CD1c-positive myeloid dendritic cell (primary cell): Measurements from ENCODE around the gene TMEM255B.
"Not testable (repeated sequence)": the region's sequence is repeated elsewhere in the genome, so short reads cannot be mapped to it uniquely, and the experiment has no call there.

Source experiments
- DNase-seq: peaks from one replicate; pipeline ENCODE4 v3.0.0-alpha.2; 2016; ENCODE audit errors: extremely low spot score

TMEM255B gene

DNA sequence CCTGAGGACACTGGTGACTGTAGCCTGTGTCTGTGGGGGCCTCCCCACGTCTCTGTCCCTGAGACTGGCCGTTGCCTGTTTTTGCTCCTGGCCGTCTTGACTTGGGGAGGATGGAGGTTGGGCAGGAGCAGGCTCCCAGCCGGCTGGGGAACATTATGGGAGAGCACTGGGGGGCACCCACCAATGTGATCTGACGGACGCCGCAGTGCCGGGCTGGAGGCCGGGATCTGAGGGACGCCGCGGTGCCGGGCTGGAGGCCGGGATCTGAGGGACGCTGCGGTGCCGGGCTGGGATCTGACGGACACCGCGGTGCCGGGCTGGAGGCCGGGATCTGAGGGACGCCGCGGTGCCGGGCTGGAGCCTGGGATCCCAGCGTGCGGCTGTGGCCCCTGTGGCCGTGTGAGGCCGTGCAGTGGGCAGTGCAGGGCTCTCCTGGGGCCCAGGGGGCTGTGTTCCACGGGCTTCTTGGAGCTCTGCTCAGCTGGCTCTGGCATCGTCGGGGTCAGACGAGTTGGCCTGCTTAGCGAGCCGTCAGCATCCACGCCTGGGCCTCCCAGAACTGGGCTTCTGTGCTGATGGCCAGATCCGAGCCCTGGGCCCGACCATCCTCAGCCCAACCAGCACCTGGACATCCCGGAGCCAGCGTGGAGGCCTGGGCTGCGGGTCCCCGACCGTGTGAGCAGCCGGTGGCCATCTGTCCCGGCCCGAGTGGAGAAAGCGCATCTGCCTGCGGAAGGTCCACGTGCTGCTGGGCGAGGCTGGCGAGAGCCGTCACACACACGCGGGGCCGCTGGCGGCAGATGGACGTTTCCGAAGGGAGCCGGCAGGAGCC is 59.0 kb downstream of the TMEM255B start:
- no peak for DNase-seq

DNA sequence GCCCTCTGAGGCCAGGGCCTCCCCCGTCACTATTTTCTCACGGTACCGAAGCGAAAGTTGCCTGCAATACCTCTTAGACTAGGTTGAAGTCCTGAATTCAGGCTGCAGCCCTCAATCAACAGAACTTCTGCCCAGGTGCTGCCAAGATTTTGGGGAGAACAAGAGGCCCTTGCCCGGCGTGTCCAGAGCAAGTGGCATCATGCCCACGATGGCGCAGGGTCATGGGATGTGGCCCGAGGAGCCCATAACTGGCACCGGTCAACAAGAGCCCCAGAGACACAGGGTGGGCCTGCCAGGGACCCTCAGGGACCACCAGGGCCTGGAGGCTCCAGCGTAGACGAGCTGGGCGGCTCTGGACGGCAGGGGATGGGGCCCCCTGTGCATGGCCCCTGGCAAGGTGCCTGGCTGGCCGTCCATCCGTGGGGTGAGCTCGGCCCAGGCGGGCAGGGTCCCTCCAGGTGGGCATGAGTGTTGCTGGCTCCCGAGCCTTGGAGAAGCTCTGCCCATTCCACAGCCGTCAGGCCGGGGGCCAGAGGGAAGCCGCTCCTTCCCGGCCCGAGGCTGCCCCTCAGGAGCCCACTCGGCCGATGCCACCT is 59.8 kb downstream of the TMEM255B start:
- DNase-seq = no peak

DNA sequence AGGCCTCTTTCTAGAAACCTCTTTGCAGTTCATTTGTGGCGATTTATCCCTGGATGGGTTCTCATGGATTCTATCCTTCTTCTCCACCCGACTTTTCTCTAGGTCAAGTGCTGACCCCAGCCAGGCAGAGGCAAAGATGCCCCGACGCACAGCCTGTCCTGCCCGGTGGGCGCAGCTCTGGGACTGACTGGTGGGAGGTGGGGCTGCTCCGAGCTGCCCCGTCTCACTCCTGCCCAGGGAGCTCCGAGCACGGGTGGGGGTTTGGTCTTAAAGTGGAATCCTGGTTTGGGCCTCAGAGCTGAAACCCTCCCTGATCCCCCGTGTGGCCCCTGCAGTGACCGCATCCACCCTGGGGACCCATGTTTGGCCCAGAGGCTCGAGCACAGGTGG is 60.3 kb downstream of the TMEM255B start:
- DNase-seq = no peak

GRCh38 chr13:113819731-113820715 is 61.0 kb downstream of the TMEM255B start:
- DNase-seq = no peak

GRCh38 chr13:113820813-113821651 is 62.0 kb downstream of the TMEM255B start:
- no peak for DNase-seq

DNA sequence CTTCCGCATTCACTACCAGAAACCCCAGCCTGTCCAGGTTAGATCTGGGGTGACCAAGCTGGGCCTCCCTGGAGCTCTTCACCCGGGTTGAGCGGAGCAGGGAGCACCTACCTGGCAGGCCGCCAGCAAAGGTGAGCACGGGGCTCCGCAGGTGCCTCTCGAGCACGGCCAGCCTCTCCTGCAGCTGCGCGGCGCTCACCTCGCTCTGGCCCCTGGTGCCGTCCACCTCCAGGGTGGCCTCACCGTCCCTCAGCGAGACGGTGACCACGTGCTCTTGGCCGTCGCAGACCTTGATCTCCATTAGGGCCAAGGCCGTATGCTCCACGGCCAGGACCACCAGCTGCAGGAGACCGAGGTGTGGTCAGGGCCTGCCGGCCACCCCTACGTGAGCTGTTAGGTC is 62.8 kb downstream of the TMEM255B start:
- no peak for DNase-seq

GRCh38 chr13:113822266-113822665 is 63.2 kb downstream of the TMEM255B start:
- no peak for DNase-seq

DNA sequence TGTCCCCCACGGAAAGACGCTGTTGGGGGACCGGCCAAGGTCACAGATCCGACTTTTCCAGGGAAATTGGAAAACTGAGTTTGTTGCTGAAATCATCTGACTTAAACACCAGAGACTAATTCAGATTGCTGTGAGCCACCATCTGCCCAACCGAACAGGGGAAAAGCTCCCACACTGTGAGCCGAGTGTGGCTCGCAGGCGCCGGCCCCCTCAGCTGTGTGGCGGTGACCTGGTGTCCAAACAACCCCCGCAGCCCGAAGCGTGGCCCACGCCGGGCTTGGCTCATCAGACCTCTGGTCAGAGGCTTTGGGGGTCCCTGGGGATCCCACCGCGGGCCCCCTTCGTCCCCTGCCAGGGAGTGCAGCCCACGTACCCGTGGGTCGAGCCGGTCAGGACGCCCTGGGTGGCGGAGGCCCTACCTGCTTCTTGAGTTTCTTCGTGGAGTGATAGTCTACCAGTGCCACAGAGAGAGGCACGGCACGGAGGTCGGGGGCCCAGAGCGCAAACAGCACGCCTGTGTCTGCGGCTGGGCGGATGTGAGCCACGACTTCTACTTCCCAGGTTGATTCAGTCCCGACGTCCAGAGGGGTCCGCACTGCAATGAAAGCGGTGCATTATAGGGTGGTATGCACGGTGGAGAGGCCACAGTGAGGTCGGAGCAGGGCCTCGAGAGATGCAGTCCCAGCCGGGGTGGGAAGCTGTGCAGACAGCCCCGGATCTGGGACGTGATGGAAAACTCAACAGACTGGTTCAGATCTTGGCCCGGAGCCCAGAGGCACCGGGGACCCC is 64.1 kb downstream of the TMEM255B start:
- DNase-seq = no peak

DNA sequence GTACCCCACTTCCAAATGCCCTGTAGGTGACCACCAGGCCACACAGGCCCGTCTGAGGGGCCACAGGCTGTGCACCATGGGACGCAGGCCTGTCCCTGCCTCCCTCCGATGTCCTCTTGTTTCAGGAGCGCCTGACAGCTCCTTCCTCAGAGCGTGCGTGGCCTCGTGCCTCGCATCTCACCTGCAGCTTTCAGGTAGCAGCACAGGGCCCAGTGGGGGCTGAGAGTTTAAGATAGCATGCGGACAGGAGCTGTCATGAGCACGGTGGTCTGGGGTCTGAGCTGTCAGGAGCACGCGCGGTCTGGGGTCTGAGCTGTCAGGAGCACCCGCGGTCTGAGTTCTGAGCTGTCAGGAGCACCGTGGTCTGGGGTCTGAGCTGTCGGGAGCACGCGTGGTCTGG is 64.7 kb downstream of the TMEM255B start:
- no peak for DNase-seq

DNA sequence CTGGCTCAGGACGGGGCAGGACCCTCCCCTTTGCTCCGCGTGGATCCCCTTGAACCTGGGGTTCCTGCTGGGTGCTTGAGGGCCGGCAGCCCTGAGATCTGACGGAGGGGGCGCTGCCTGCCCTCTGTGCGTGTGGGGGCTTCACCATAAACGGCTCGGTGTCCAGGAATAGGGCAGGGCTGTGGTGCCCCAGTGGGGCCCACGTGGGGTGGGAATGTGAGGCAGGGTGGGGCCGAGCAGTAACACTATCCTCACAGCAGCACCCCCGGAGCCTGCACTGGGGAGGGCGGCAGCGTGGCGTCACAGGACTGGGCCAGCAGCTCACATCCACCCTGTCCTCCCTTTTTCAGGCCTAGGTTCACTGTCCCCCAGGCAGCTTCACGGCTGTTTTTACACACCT is 66.8 kb downstream of the TMEM255B start:
- DNase-seq = no peak

DNA sequence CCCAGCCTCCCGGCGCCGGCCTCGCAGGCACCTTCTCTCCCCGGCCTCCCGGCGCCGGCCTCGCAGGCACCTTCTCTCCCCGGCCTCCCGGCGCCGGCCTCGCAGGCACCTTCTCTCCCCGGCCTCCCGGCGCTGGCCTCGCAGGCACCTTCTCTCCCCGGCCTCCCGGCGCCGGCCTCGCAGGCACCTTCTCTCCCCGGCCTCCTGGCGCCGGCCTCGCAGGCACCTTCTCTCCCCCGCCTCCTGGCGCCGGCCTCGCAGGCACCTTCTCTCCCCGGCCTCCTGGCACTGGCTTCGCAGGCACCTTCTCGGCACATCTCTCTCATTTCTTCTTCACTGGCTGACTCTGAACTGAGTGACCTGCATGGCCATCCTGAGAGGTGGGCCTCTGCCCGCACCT is 67.4 kb downstream of the TMEM255B start:
- DNase-seq = not testable (repeated sequence)

- DNase-seq = no peak
Measured at GRCh38 chr13:113827021-113827420, 68.0 kb downstream of the TMEM255B start.

GRCh38 chr13:113828282-113828825 is 69.3 kb downstream of the TMEM255B start:
- no peak for DNase-seq

GRCh38 chr13:113830426-113830950 is 71.5 kb downstream of the TMEM255B start:
- DNase-seq = not testable (repeated sequence)

GRCh38 chr13:113831061-113831460 is 72.0 kb downstream of the TMEM255B start:
- DNase-seq = no peak

- DNase-seq = no peak
Measured at GRCh38 chr13:113832205-113832604, 73.2 kb downstream of the TMEM255B start.

GRCh38 chr13:113832631-113833030 is 73.6 kb downstream of the TMEM255B start:
- no peak for DNase-seq

GRCh38 chr13:113833111-113833830 is 74.2 kb downstream of the TMEM255B start:
- no peak for DNase-seq

DNA sequence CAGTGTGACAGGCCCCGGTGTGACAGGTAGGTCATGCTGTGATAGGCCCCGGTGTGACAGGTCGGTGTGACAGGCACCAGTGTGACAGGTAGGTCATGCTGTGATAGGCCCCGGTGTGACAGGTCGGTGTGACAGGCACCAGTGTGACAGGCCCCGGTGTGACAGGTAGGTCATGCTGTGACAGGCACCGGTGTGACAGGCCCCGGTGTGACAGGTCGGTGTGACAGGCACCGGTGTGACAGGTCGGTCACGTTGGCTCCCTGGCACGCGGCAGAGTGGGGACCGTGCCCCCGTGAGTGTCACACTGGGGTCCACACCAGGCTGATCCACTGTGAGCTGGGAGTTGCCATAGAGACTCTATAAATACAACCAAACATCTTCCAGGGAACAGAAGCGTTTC is 75.0 kb downstream of the TMEM255B start:
- not testable (repeated sequence) for DNase-seq
